Left lung (tissue), 10 donors: ENCODE measurements around the gene TCF7L2. TPM values are rescaled to one million over a fixed set of nuclear protein-coding genes. Genes with fewer than 3 reads are reported as not detected.
A peak's percentile ranks its signal among the peaks of the same experiment; 100 is the strongest.

Experiments used
- ATAC-seq: fragments of 200-7000 bp; cut with Tn5 transposase; one replicate; pipeline ENCODE4 v1.9.1; 2020; ENCODE audit warnings: moderate library complexity
- DNase-seq, 4 donors: peaks; one replicate each; pipeline ENCODE4 v3.0.0-alpha.2; 2013 to 2020
- H3K27ac ChIP-seq, 2 donors: fragments of 200-600 bp; sonication (generic) in 1 of 2; one replicate each; pipeline versions ENCODE4 v1.5.0 to v1.8.0; 2020 to 2021
- H3K27me3 ChIP-seq, 2 donors: fragments of 200-600 bp; sonication (generic) in 1 of 2; one replicate each; pipeline versions ENCODE4 v1.5.0 to v1.8.0; 2020 to 2021
- H3K36me3 ChIP-seq, 2 donors: fragments of 200-600 bp; sonication (generic) in 1 of 2; one replicate each; pipeline versions ENCODE4 v1.5.0 to v1.8.0; 2020 to 2021
- H3K4me1 ChIP-seq, 2 donors: fragments of 200-600 bp; one replicate each; pipeline ENCODE4 v1.8.0; 2021
- H3K4me3 ChIP-seq, 2 donors: fragments of 200-600 bp; sonication (generic) in 1 of 2; one replicate each; pipeline versions ENCODE4 v1.5.0 to v1.8.0; 2020 to 2021; ENCODE audit warnings: mild to moderate bottlenecking in 1 of 2
- H3K9me3 ChIP-seq, 2 donors: fragments of 200-600 bp; sonication (generic) in 1 of 2; one replicate each; pipeline versions ENCODE4 v1.5.0 to v1.8.0; 2020 to 2021
- CTCF ChIP-seq, 2 donors: fragments of 200-600 bp; sonication (generic) in 1 of 2; IDR thresholded peaks; one replicate each; pipeline versions ENCODE4 v1.5.0 to v1.8.0; 2021; ENCODE audit warnings: antibody characterized with exemption in 2 of 2
- intact Hi-C, 2 donors: fragments of 100-400 bp; cut with DNase I; formaldehyde crosslinking; loops; one replicate each; pipeline versions ENCODE4 v1.11.2 to v1.14.2; 2022
- polyA plus RNA-seq, 6 donors: library from polyadenylated mRNA; unstranded; fragments of 120-200 nt; gene quantifications; one replicate each; pipeline ENCODE4 v1.2.1, GENCODE V29; 2013; ENCODE audit not compliant: insufficient read length in 6 of 6
- total RNA-seq, 2 donors: library from RNA; stranded (reverse); fragmentation: NEBNext Ultra II Directional; extraction: Animal tissue kit (Norgen Biotek cat#: 25700); gene quantifications; one replicate each; pipeline ENCODE4 v1.2.1, GENCODE V29; 2021
- donor health status: DM: no; HTN: yes; CAD: no.
- donor health status: DM: no; HTN: no; CAD: no.

Gene TCF7L2
- total and polyA plus RNA-seq, 8 donors: 25.1 to 54.9 (median 53.0) TPM

DNA sequence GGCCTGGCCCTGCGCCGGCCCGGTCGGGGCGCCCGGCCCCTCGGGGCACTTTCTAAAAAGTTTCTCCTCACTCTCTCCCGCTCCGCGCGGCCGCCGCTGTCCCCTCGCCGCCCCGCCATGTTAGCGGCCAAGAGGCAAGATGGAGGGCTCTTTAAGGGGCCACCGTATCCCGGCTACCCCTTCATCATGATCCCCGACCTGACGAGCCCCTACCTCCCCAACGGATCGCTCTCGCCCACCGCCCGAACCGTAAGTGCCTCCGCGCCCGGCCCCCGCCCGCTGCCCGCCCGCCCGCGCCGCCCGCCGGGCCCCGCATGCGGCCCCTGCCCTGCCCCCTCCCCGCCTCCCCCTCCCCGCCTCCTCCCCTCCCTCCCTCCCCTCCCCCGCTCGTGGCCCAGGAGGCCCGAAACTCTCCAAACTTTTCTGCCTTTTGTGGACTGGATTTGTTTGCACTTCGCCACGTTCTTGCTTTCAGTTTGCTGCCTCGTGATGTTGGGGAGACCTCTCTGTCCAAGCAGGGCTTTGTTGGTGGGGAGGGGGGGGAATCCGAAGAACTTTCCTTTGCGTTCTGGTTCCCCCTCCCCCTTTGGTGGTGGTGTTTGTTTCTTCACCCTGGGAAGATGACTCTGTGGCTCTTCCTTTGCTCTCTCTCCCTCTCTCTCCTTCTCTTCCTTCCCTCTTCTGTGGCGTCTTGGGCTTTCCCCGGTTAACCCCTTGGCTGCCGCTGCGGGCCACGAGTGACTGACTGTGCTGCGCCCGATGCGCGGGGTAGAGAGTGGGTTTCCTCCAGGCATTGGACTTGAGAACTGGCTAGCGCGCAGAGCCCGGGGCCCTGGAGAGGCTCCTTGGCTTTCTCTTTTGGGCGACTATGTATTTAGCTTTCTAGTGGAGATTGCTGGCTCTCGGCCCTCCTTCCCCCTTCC is 1.6 kb downstream of the TCF7L2 start:
- H3K36me3 ChIP-seq: no peaks in the 10 kb centered on the region
- peak overlapping the region; percentile 73 to 85 for H3K4me3 ChIP-seq
- H3K9me3 ChIP-seq: no peaks in the 10 kb centered on the region
- TF ChIP-seq CTCF (IDR thresholded peaks at IDR 0.05): no peak
- peaks cover 0 to 9% of the 10 kb centered on the region in 2 donors for H3K27me3 ChIP-seq
- H3K4me1 ChIP-seq: peaks cover 10 to 54% of the 10 kb centered on the region in 2 donors
- intact Hi-C loops: loop anchor here in 1 of 2 donors (10.0 kb wide), 2 partner anchors 93 to 173 kb away; no protein-coding TSS in a partner anchor
- peak; percentile 64 to 89 (median 85) for DNase-seq
- ATAC-seq: peak; percentile 10
- H3K27ac ChIP-seq: peak overlapping the region; percentile 90 to 96

- DNase-seq (peak in 2 of 4 donors; percentile 33 to 82), ATAC-seq (peak; percentile 41)
- TF ChIP-seq CTCF (IDR thresholded peaks at IDR 0.05): no peak
- H3K4me3 ChIP-seq: peak overlapping the region; percentile 73 to 85
- H3K27ac ChIP-seq: peak overlapping the region; percentile 90 to 96
- intact Hi-C loops: loop anchor here in 1 of 2 donors (10.0 kb wide), 2 partner anchors 92 to 172 kb away; no protein-coding TSS in a partner anchor
- H3K27me3 ChIP-seq: peaks cover 0 to 9% of the 10 kb centered on the region in 2 donors
- H3K4me1 ChIP-seq: peaks cover 8 to 55% of the 10 kb centered on the region in 2 donors
- no peaks in the 10 kb centered on the region for H3K9me3 ChIP-seq
- no peaks in the 10 kb centered on the region for H3K36me3 ChIP-seq
Observed at GRCh38 chr10:112952282-112953173, 2.5 kb downstream of the TCF7L2 start.

- DNase-seq: peak in 3 of 4 donors; percentile 44 to 82 (median 49)
- TF ChIP-seq CTCF (IDR thresholded peaks at IDR 0.05): no peak
- intact Hi-C loops: loop anchor here in 1 of 2 donors (10.0 kb wide), 2 partner anchors 91 to 171 kb away; no protein-coding TSS in a partner anchor
- peak overlapping the region; percentile 73 to 85 for H3K4me3 ChIP-seq
- H3K36me3 ChIP-seq: no peaks in the 10 kb centered on the region
- H3K4me1 ChIP-seq: peaks cover 9 to 55% of the 10 kb centered on the region in 2 donors
- H3K9me3 ChIP-seq: no peaks in the 10 kb centered on the region
- H3K27me3 ChIP-seq: peaks cover 0 to 9% of the 10 kb centered on the region in 2 donors
- H3K27ac ChIP-seq: peak overlapping the region; percentile 90 to 96
- peak; percentile 11 for ATAC-seq
Observed at GRCh38 chr10:112953174-112954159, 3.4 kb downstream of the TCF7L2 start.

- intact Hi-C loops: loop anchor here in 1 of 2 donors (10.0 kb wide), 2 partner anchors 90 to 170 kb away; no protein-coding TSS in a partner anchor
- DNase-seq (no peak), ATAC-seq (no peak)
- TF ChIP-seq CTCF (IDR thresholded peaks at IDR 0.05): no peak
- H3K9me3 ChIP-seq: no peaks in the 10 kb centered on the region
- H3K4me3 ChIP-seq: peak overlapping the region; percentile 6 to 17
- no peaks in the 10 kb centered on the region for H3K36me3 ChIP-seq
- peak overlapping the region; percentile 11 to 59 for H3K27ac ChIP-seq
- peaks cover 11 to 55% of the 10 kb centered on the region in 2 donors for H3K4me1 ChIP-seq
- H3K27me3 ChIP-seq: peaks cover 0 to 9% of the 10 kb centered on the region in 2 donors
Observed at GRCh38 chr10:112954974-112955581, 5.0 kb downstream of the TCF7L2 start.
